ENCODE data around the gene CFLAR.
"Not testable (repeated sequence)": the region's sequence is repeated elsewhere in the genome, so short reads cannot be mapped to it uniquely, and the experiment has no call there.

The CFLAR gene

GRCh38 chr2:201149064-201149820 lies 33.3 kb downstream of the CFLAR start:
- DNase-seq = no peak

- DNase-seq = not testable (repeated sequence)
These were observed 33.8 kb downstream of the CFLAR start for GRCh38 chr2:201149821-201150165.

GRCh38 chr2:201150454-201151020 lies 34.6 kb downstream of the CFLAR start:
- no peak for DNase-seq

- no peak for DNase-seq
These were observed 35.4 kb downstream of the CFLAR start for GRCh38 chr2:201151127-201151981.

- no peak for DNase-seq
These were observed 36.6 kb downstream of the CFLAR start for GRCh38 chr2:201152517-201152916.

- no peak for DNase-seq
These were observed 37.2 kb downstream of the CFLAR start for GRCh38 chr2:201152999-201153815.

- DNase-seq = no peak
These were observed 38.8 kb downstream of the CFLAR start for GRCh38 chr2:201154615-201155399.

GRCh38 chr2:201156036-201156435 lies 40.1 kb downstream of the CFLAR start:
- no peak for DNase-seq

GRCh38 chr2:201156640-201157039 lies 40.7 kb downstream of the CFLAR start:
- DNase-seq = no peak

GRCh38 chr2:201157694-201158093 lies 41.7 kb downstream of the CFLAR start:
- DNase-seq = no peak

- DNase-seq = peak; percentile 28
These were observed 42.4 kb downstream of the CFLAR start for GRCh38 chr2:201158111-201158929.

GRCh38 chr2:201164166-201164565 lies 48.2 kb downstream of the CFLAR start:
- no peak for DNase-seq

GRCh38 chr2:201167546-201167945 lies 51.6 kb downstream of the CFLAR start:
- DNase-seq = no peak

GRCh38 chr2:201168496-201168895 lies 52.5 kb downstream of the CFLAR start:
- DNase-seq = not testable (repeated sequence)

- DNase-seq = no peak
These were observed 55.4 kb downstream of the CFLAR start for GRCh38 chr2:201171259-201171814.

- DNase-seq = no peak
These were observed 56.3 kb downstream of the CFLAR start for GRCh38 chr2:201172279-201172678.

GRCh38 chr2:201174687-201175086 lies 58.7 kb downstream of the CFLAR start:
- DNase-seq = no peak

- no peak for DNase-seq
These were observed 60.1 kb downstream of the CFLAR start for GRCh38 chr2:201176081-201176481.

GRCh38 chr2:201180010-201180409 lies 64.0 kb downstream of the CFLAR start:
- DNase-seq = no peak

- no peak for DNase-seq
These were observed 66.8 kb downstream of the CFLAR start, which contains the start of gene CASP10 for GRCh38 chr2:201182650-201183364. CASP10 (plus strand) TSS chr2:201183141; CDS start chr2:201185778, 2,637 bp downstream.
